ENCODE measurements around the gene NEURL2.

DNA sequence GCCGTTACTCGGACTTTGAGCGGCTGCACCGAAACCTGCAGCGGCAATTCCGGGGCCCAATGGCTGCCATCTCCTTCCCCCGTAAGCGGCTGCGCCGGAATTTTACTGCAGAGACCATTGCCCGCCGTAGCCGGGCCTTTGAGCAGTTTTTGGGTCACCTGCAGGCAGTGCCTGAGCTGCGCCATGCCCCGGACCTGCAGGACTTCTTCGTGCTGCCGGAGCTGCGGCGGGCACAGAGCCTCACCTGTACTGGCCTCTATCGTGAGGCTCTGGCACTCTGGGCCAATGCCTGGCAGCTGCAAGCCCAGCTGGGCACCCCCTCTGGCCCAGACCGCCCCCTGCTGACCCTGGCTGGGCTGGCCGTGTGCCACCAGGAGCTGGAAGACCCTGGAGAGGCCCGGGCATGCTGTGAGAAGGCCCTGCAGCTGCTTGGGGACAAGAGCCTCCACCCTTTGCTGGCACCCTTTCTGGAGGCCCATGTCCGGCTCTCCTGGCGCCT is 50.3 kb downstream of the NEURL2 start:
- TF ChIP-seq, protein P1, sequence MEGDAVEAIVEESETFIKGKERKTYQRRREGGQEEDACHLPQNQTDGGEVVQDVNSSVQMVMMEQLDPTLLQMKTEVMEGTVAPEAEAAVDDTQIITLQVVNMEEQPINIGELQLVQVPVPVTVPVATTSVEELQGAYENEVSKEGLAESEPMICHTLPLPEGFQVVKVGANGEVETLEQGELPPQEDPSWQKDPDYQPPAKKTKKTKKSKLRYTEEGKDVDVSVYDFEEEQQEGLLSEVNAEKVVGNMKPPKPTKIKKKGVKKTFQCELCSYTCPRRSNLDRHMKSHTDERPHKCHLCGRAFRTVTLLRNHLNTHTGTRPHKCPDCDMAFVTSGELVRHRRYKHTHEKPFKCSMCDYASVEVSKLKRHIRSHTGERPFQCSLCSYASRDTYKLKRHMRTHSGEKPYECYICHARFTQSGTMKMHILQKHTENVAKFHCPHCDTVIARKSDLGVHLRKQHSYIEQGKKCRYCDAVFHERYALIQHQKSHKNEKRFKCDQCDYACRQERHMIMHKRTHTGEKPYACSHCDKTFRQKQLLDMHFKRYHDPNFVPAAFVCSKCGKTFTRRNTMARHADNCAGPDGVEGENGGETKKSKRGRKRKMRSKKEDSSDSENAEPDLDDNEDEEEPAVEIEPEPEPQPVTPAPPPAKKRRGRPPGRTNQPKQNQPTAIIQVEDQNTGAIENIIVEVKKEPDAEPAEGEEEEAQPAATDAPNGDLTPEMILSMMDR (IDR thresholded peaks at IDR 0.05): no peak
- TF ChIP-seq POLR2A (IDR thresholded peaks at IDR 0.05): no peak

All from esophagus squamous epithelium (tissue), 4 donors.